Neuron (in vitro differentiated cells): Measurements from ENCODE around the gene SBNO2.

Experiments used
- H2AFZ ChIP-seq: one replicate; pipeline ENCODE4 v1.6.1; 2013; ENCODE audit warnings: low read depth, mild to moderate bottlenecking, inconsistent platforms, low read length, moderate library complexity
- H3K27me3 ChIP-seq: one replicate; pipeline ENCODE4 v1.6.1; 2013; ENCODE audit warnings: low read length; ENCODE audit not compliant: insufficient read depth
- H3K36me3 ChIP-seq: one replicate; pipeline ENCODE4 v1.6.1; 2013; ENCODE audit warnings: low read length; ENCODE audit not compliant: insufficient read depth
- H3K4me1 ChIP-seq: one replicate; pipeline ENCODE4 v1.6.1; 2013; ENCODE audit warnings: low read length; ENCODE audit not compliant: insufficient read depth
- H3K4me3 ChIP-seq: 2 replicates; pipeline ENCODE4 v1.5.1; 2013; ENCODE audit warnings: mild to moderate bottlenecking, low read length, moderate library complexity
- H3K9me3 ChIP-seq: one replicate; pipeline ENCODE4 v1.6.1; 2013; ENCODE audit warnings: low read length

The SBNO2 gene

GRCh38 chr19:1158885-1159448, 15.1 kb downstream of the SBNO2 start:
- no peak overlapping the region for H2AFZ ChIP-seq
- no peaks in the 10 kb centered on the region for H3K27me3 ChIP-seq
- peaks cover 4% of the 10 kb centered on the region for H3K36me3 ChIP-seq
- H3K4me1 ChIP-seq, result no peaks in the 10 kb centered on the region
- no peak overlapping the region for H3K4me3 ChIP-seq
- peaks cover 16% of the 10 kb centered on the region for H3K9me3 ChIP-seq

GRCh38 chr19:1157931-1158884, 15.9 kb downstream of the SBNO2 start:
- H3K36me3 ChIP-seq, result peaks cover 8% of the 10 kb centered on the region
- no peaks in the 10 kb centered on the region for H3K27me3 ChIP-seq
- no peak overlapping the region for H2AFZ ChIP-seq
- peaks cover 16% of the 10 kb centered on the region for H3K9me3 ChIP-seq
- no peak overlapping the region for H3K4me3 ChIP-seq
- no peaks in the 10 kb centered on the region for H3K4me1 ChIP-seq

- no peaks in the 10 kb centered on the region for H3K4me1 ChIP-seq
Observed at GRCh38 chr19:1156830-1157615, 17.0 kb downstream of the SBNO2 start.

GRCh38 chr19:1156305-1156801, 17.7 kb downstream of the SBNO2 start:
- H3K4me3 ChIP-seq, result no peak overlapping the region

More at GRCh38 chr19:1156830-1157615, 17.0 kb downstream of the SBNO2 start:
- H3K27me3 ChIP-seq, result no peaks in the 10 kb centered on the region
- H2AFZ ChIP-seq, result no peak overlapping the region
- H3K9me3 ChIP-seq, result peaks cover 18% of the 10 kb centered on the region
- H3K4me3 ChIP-seq, result no peak overlapping the region
- peaks cover 16% of the 10 kb centered on the region for H3K36me3 ChIP-seq

GRCh38 chr19:1155352-1156304, 18.4 kb downstream of the SBNO2 start:
- H3K4me1 ChIP-seq, result no peaks in the 10 kb centered on the region
- H3K9me3 ChIP-seq, result peaks cover 21% of the 10 kb centered on the region
- peaks cover 20% of the 10 kb centered on the region for H3K36me3 ChIP-seq
- no peak overlapping the region for H3K4me3 ChIP-seq
- H3K27me3 ChIP-seq, result no peaks in the 10 kb centered on the region
- no peak overlapping the region for H2AFZ ChIP-seq

More at GRCh38 chr19:1156305-1156801, 17.7 kb downstream of the SBNO2 start:
- Histone ChIP-seq H3K4me1 (no peaks in the 10 kb centered on the region), H3K9me3 (peaks cover 21% of the 10 kb centered on the region), H2AFZ (no peak overlapping the region), H3K27me3 (no peaks in the 10 kb centered on the region), H3K36me3 (peaks cover 19% of the 10 kb centered on the region)

- peaks cover 20% of the 10 kb centered on the region for H3K36me3 ChIP-seq
- H3K9me3 ChIP-seq, result peaks cover 21% of the 10 kb centered on the region
- H3K4me3 ChIP-seq, result no peak overlapping the region
- H3K4me1 ChIP-seq, result no peaks in the 10 kb centered on the region
- no peak overlapping the region for H2AFZ ChIP-seq
- H3K27me3 ChIP-seq, result no peaks in the 10 kb centered on the region
Observed at GRCh38 chr19:1154731-1155351, 19.2 kb downstream of the SBNO2 start.

GRCh38 chr19:1153891-1154730, 20.0 kb downstream of the SBNO2 start:
- H2AFZ ChIP-seq, result no peak overlapping the region
- H3K4me3 ChIP-seq, result no peak overlapping the region
- H3K9me3 ChIP-seq, result peaks cover 21% of the 10 kb centered on the region
- peaks cover 20% of the 10 kb centered on the region for H3K36me3 ChIP-seq
- H3K27me3 ChIP-seq, result no peaks in the 10 kb centered on the region
- no peaks in the 10 kb centered on the region for H3K4me1 ChIP-seq

GRCh38 chr19:1151917-1152587, 22.0 kb downstream of the SBNO2 start:
- peaks cover 21% of the 10 kb centered on the region for H3K36me3 ChIP-seq
- no peak overlapping the region for H3K4me3 ChIP-seq
- no peak overlapping the region for H2AFZ ChIP-seq
- H3K9me3 ChIP-seq, result peaks cover 15% of the 10 kb centered on the region
- no peaks in the 10 kb centered on the region for H3K4me1 ChIP-seq
- H3K27me3 ChIP-seq, result no peaks in the 10 kb centered on the region

GRCh38 chr19:1151037-1151724, 22.9 kb downstream of the SBNO2 start:
- Histone ChIP-seq H3K4me3 (no peak overlapping the region), H3K4me1 (no peaks in the 10 kb centered on the region), H3K27me3 (no peaks in the 10 kb centered on the region), H2AFZ (no peak overlapping the region), H3K9me3 (peaks cover 11% of the 10 kb centered on the region), H3K36me3 (peaks cover 25% of the 10 kb centered on the region)

- H3K36me3 ChIP-seq, result peaks cover 25% of the 10 kb centered on the region
- no peaks in the 10 kb centered on the region for H3K4me1 ChIP-seq
Observed at GRCh38 chr19:1150333-1151036, 23.6 kb downstream of the SBNO2 start.

More at GRCh38 chr19:1150333-1151036, 23.6 kb downstream of the SBNO2 start:
- no peaks in the 10 kb centered on the region for H3K27me3 ChIP-seq
- peaks cover 11% of the 10 kb centered on the region for H3K9me3 ChIP-seq
- H3K4me3 ChIP-seq, result no peak overlapping the region
- no peak overlapping the region for H2AFZ ChIP-seq
